ENCODE data around the gene ZNF516.

The ZNF516 gene

GRCh38 chr18:76348267-76349066 is 146.6 kb downstream of the ZNF516 start:
- no peak for DNase-seq (ENCODE audit: low read depth in 2 of 2, low spot score in 1 of 2)

- DNase-seq (ENCODE audit: low read depth in 2 of 2, low spot score in 1 of 2): no peak
Measured at GRCh38 chr18:76347341-76347740, 147.7 kb downstream of the ZNF516 start.

DNA sequence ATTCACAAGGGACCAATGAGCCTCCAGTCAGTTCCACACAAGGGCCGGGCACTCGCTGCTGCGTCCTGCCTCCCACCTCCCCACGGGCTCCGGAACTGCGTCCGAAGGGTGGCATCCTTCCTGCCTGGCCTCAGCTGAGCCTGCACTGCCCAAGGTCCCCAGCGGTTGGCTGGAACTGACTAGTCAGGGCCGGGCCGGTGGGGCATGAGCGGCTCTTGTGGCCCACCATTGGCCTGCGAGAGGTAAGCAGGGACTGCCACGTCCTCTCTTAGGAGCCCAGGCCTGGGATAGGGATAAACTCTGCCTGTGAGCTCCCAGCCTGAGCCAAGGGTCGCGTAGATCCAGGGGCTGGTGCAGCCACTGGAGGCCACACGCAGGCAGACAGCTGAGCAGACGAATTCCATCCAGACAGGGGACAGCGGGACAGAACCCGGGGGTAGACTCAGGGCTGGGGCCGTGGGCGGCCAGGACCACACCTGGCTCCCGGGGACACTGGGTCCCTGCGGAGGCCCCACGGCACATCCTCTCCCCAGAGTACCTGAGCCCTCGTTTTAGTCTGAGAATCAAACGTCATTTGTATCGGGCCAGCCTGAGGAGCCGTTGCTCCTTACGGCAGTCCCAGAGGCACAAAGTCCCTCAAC is 148.4 kb downstream of the ZNF516 start:
- no peak for DNase-seq (ENCODE audit: low read depth in 2 of 2, low spot score in 1 of 2)

DNA sequence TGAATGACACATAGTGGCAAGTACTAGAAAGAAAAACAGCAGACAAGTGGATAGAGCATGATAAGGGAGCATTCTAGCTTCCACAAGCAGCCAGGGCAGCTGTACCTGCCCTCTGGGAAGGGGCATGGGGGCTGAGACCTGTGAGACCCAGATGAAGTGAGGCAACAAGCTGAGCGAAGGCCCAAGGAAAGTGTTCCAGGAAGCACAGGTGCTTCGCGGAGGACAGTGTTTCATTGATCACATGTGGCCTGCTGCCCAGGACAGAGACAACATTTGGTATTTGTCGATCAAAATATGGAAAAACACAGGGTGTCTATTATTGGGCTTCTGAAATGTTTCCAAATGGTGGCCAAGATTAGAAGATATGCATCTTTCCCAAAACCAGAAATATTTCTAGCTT is 149.1 kb downstream of the ZNF516 start:
- no peak for DNase-seq (ENCODE audit: low read depth in 2 of 2, low spot score in 1 of 2)

GRCh38 chr18:76343938-76344569 is 151.0 kb downstream of the ZNF516 start:
- no peak for DNase-seq (ENCODE audit: low read depth in 2 of 2, low spot score in 1 of 2)

DNA sequence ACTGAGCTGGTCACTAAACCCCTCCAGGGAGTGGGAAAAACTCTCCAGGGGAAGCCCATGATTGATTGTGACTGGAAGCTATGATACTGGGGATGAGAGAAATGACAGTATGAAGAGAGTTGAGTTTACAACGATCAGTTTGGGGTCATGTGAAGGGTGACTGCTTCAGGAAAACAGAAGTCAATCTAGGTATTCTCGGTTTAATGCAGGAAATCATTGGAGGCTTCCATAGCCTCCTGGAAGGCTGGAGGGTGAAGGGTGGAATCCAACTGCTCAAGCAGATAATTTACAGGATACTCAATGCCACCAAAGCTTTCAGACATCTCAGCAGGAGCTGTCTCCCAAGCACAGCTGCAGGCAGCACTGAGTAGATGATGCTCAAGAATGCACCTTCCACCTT is 154.6 kb downstream of the ZNF516 start:
- no peak for DNase-seq (ENCODE audit: low read depth in 2 of 2, low spot score in 1 of 2)

- DNase-seq (ENCODE audit: low read depth in 2 of 2, low spot score in 1 of 2): no peak
Measured at GRCh38 chr18:76339246-76339620, 155.8 kb downstream of the ZNF516 start.

DNA sequence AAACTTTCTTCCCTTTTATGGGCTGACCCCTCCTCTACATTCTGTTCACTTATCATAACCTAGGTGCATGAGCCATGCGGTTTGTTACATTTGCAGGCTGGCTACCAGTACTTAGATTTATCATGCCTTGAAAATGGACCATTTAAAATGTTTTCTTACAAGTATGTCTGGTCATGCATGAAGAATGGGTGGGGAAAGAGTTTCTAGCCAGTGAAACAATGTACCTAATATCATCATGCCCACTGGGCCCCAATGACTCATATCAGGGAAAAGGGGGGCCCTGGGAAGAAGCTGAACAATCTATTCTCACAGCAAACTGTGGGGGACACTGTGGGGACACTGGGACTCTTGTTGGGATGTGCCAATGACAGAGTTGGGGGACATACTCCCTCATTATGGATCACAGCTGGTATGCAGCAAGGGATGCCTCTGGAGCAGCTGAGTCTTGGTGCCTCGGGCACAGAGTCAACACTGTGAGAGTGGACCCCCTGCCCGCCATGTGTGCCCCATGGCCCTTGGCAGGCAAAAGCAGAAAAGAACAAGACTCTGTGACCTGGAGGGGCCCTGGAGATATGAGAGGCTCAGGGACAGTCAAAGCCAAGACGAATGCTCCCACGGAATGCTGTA is 156.3 kb downstream of the ZNF516 start:
- DNase-seq (ENCODE audit: low read depth in 2 of 2, low spot score in 1 of 2): no peak

DNA sequence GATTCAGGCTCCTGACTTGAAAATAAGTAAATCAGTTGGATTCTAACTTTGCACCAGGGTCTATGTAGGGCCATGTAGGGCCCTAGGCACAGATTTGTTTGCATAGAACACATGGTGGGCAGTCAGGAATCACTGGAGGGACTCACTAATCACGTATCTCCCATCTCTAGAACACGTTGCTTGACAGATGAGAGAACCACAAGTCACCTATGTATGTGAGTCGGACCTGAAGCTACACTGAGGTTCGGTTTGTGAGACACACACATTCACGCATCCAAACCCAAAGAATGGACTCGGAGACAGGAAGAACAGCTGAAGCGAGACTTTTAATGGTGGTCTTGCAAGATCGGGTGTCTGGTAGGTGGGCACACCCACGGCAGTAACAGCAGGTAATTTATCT is 157.0 kb downstream of the ZNF516 start:
- DNase-seq (ENCODE audit: low read depth in 2 of 2, low spot score in 1 of 2): no peak

DNA sequence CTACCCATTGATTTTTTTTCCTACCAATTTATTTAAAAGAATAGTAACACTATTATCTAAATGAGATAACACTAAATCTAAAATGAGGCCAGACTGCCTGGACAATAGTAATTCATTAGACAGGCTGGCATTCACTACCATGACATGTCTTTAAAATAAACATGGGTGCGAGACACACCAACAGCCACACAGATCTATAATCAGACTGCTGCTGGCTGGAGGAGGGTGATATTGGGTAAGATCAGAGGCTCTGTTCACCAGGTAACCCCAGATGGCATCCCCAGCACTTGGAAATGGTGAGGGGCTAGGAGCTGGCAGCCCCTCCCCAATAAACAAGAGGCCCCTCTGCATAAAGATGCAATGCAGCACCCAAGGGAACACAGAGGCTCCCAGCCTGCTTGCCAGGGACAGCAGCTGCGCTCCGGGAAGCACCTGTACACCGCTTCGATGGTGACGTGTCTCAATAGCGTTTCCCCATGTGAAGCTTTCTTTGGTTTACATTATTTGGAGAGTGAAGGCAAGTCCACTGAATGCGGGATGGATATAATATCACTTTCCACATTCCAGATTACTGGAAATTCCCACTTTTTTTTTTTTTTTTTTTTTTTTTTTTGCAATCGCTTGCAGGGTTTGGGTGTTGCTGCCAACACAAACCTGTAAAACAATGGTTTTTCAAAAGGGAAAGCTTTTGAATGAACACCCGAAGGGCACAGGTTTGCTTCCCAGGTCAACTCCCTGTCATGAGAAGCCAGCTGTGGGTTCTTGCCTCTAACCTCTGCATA is 159.0 kb downstream of the ZNF516 start:
- DNase-seq (ENCODE audit: low read depth in 2 of 2, low spot score in 1 of 2): no peak

DNA sequence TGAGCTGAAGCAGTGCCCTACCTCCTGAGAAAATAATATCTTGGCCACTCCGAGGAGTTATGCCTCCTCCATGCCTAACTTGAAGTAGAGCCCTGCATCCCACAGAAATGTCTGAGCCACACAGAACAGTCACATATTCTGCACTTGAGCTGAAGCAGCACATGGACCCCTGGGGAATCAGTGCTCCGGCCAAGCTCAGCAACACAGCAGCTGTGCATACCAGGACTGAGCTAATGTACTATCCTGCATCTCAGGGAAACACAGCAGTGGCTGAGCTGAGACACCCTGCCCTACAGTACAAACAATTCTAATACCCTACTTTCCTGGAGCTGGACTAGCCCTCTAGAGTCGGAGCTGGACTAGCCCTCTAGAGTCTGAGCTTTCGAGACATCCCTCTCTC is 166.9 kb downstream of the ZNF516 start:
- no peak for DNase-seq (ENCODE audit: low read depth in 2 of 2, low spot score in 1 of 2)

DNA sequence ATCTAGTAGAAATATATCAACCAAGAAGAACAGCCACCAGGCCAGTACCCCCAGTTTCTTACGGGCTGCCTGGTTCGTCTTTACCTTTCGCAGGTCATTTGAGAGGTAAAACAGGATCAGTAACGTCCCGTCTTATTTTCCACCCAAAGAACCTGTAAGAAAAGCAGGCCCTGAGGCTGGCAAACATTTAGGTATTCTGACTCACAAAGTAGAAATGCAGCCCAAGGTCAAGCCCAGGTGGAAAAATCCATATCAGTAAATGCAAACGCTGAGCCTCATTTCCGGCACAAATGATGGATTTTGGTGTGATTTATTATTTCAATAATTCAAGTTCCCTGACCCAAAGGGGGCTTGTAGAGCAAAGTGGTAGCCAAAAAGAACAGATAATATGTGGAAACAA is 171.2 kb downstream of the ZNF516 start:
- DNase-seq (ENCODE audit: low read depth in 2 of 2, low spot score in 1 of 2): no peak

GRCh38 chr18:76322686-76323085 is 172.4 kb downstream of the ZNF516 start:
- no peak for DNase-seq (ENCODE audit: low read depth in 2 of 2, low spot score in 1 of 2)

GRCh38 chr18:76319366-76319765 is 175.7 kb downstream of the ZNF516 start:
- no peak for DNase-seq (ENCODE audit: low read depth in 2 of 2, low spot score in 1 of 2)

DNA sequence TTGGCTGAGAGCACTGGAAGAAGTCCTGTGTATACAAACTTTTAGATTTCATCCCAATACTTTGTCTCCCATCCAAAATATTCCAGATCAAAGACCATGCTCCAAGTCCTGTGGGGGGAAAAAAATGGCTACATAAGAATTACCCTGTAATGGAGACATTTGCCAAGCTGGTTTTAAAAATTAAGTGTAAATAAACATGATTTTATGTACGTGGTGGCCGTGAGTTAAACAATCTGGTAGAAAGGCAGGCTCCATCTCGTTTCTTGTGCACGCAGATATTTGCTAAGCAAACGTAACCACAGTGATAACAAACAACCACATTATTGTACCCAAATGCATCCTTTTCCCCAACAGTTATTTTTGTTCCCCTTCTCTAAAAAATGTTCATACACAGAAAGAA is 176.4 kb downstream of the ZNF516 start:
- no peak for DNase-seq (ENCODE audit: low read depth in 2 of 2, low spot score in 1 of 2)

GRCh38 chr18:76317136-76317535 is 177.9 kb downstream of the ZNF516 start:
- no peak for DNase-seq (ENCODE audit: low read depth in 2 of 2, low spot score in 1 of 2)

- no peak for DNase-seq (ENCODE audit: low read depth in 2 of 2, low spot score in 1 of 2)
Measured at GRCh38 chr18:76315722-76316230, 179.3 kb downstream of the ZNF516 start.

- DNase-seq (ENCODE audit: low read depth in 2 of 2, low spot score in 1 of 2): no peak
Measured at GRCh38 chr18:76314496-76314895, 180.5 kb downstream of the ZNF516 start.

DNA sequence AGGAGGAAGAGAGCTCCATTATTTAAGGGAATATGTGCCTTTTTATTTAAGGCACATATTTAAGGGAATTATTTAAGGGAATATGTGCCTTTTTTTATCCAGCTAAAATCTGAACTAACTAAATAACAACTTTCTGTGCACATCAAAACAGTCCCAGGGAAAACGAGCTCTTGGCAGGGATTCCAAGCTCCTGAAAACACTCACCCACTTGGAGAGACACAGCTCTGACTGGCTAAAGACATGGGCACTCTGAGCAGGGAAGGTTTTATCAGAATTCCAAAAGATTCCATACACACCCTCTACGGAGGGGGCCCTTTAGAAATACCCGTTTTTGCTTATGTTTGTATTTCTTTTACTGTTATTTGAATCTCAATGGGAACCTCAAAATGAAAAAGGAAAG is 181.0 kb downstream of the ZNF516 start:
- DNase-seq (ENCODE audit: low read depth in 2 of 2, low spot score in 1 of 2): no peak

All from stimulated activated CD8-positive, alpha-beta memory T cell treated with anti-CD3 and anti-CD28 coated beads, Interleukin-4, amount 100 ng/mL, for 4 hours (primary cell).